Stimulated activated CD4-positive, alpha-beta T cell treated with anti-CD3 and anti-CD28 coated beads, Interleukin-12 subunit alpha, Interleukin-12 subunit beta, amount 100 ng/mL, for 4 hours (primary cell): ENCODE measurements around the gene TRIM15.
"Not testable (repeated sequence)": the region's sequence is repeated elsewhere in the genome, so short reads cannot be mapped to it uniquely, and the experiment has no call there.

Source experiments
- DNase-seq: peaks from one replicate; pipeline ENCODE4 v3.0.0-alpha.2; 2020

Gene TRIM15

DNA sequence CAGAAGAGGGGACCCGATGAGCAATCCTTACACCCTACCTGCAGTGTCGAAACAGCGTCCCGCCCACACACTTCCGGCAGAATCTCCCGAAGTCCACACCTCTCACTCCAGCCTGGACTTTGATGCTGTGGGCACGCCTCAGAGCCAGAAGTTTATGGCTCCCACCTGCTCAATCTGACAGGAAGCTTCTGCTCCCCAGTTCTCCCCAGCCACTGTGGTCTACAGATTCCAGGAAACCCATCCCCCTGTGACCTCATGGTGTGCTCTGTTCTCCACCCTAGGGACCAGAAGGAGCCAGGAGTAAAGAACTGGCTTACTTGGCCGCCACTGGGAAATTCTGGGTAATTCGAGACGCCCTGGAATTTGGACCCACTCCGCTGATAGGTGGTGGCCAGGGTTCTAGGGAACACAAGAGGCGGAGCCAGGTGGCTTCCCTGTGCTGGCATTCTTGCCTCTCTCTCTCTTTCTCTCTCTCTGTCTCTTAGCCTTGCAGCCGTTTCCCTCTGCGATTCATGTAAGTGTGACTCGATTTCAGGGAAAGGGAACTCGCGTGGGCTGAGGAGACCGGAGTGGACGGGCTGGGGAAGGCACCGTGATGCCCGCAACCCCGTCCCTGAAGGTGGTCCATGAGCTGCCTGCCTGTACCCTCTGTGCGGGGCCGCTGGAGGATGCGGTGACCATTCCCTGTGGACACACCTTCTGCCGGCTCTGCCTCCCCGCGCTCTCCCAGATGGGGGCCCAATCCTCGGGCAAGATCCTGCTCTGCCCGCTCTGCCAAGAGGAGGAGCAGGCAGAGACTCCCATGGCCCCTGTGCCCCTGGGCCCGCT is at the start of gene TRIM15:
TSS of gene TRIM15 (plus strand) at position 457 of the 828 bp plus-strand sequence. CDS start at position 596, 139 bp downstream.
- DNase-seq: peak; percentile 49

DNA sequence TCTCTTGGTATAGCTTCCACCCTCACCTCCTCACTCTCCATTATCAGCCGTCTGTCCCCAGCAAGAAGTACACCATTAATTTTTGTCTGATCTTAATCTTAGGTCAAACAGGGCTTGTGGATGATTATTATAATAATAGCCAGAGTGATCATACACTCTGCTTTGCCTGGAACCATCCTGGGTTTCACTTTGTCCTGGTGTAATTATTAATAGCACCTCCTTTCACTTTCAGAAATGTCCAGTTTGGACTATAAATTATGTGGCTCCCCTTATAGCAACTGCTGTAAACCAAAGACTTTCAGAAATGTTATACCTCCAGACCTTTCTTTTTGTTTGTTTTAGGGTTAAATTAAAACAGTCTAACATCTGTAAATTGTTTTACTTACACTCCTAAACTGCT is 49.5 kb upstream of the TRIM15 start:
- no peak for DNase-seq

- no peak for DNase-seq
These were observed 46.6 kb upstream of the TRIM15 start for GRCh38 chr6:30116724-30117123.

- not testable (repeated sequence) for DNase-seq
These were observed 44.7 kb upstream of the TRIM15 start for GRCh38 chr6:30118691-30119090.

DNA sequence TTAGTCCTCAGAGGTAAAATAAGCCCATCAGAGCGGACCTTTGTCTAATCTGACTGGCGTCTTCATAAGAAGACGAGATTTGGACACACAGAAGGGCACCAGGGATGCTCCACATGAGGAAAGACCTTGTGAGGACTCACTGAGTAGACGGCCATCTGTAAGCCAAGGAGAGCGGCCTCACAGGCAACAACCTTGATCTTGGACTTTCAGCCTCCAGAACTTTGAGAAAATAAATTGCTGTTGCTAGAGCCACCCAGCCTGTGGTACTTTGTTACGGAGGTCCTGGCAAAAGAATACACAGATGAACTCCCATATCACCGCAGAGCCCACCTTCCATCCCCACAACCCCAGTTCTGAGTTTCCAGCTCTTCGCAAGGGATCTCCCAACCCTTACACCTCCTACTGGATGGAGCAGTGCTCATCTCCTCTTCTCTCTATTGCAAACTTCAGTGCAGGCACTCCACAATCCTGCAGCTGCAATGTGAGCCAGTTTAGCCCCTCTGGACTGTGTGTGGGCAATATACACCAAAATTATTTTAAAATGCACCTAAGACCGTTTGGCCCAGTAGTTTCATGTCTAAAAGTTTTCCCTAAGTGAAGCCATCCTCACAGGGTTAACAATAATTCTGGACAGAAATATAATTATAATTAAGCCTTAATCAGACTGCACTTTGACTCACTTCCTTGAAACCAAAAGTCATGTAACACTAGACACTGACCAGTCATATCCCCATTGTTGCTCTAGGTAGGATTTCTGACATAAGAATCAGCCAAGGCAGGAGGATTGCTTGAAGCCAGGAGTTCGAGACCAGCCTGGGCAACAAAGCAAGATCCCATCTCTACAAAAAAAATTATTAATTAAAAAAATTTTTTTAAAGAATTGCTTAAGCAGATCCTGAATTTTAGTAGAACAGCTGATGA is 41.6 kb upstream of the TRIM15 start:
- DNase-seq: no peak

- DNase-seq: no peak
These were observed 40.8 kb upstream of the TRIM15 start for GRCh38 chr6:30122515-30122914.

- no peak for DNase-seq
These were observed 35.9 kb upstream of the TRIM15 start for GRCh38 chr6:30127238-30128093.

GRCh38 chr6:30129265-30130178 is 33.8 kb upstream of the TRIM15 start:
- DNase-seq: no peak

- no peak for DNase-seq
These were observed 33.1 kb upstream of the TRIM15 start for GRCh38 chr6:30130179-30130679.

GRCh38 chr6:30130887-30131862 is 32.2 kb upstream of the TRIM15 start:
- peak; percentile 45 for DNase-seq

DNA sequence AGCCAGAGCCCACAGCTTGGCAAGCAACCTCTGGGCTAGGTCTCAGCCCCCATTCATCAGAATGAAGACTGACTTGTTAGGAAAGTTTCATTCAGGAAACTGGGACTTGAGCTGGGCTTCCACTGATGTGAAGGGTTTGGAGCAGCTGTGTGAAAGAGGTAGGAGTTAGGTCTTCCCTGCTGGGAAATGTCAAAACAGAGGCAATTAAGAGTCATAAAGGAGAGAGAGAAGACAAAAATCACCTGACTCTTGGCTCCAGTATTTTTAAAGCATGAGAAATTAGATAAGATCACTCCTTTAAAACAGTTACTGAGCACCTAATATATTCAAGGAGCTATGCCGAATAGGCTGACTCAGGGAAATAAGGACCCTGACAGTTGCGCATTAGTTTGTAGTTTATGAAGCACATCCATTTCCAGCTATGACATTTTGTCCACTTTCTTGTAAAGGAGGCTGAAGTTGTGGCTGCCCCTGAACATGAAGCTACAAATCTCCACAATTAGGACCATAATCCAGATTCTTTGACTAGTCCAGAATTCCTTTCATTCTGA is 31.3 kb upstream of the TRIM15 start:
- DNase-seq: no peak

- no peak for DNase-seq
These were observed 28.2 kb upstream of the TRIM15 start for GRCh38 chr6:30135147-30135546.

DNA sequence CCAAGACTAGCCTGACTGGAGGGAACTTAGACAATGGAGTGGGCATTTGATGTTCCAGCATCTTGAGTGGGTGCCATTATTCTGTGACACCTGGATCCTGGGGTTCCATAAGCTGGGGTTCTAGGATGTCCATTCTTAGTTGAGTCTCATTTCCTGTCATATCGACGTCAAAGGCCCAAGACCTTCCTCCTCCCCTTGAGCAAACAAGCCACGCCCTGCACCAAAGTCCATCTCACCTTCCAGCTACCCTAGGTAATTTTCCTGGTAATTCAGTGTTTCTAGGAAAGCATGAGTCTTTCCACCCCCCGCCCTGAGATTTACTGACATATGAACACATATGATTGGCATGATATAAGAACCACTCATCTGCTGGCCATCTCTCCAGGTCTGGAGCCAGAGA is 27.6 kb upstream of the TRIM15 start, which contains the start of gene TRIM40:
TSS of gene TRIM40 (plus strand) at position 384 of the 400 bp plus-strand sequence. CDS start 897 bp downstream, outside the sequence.
- DNase-seq: no peak

DNA sequence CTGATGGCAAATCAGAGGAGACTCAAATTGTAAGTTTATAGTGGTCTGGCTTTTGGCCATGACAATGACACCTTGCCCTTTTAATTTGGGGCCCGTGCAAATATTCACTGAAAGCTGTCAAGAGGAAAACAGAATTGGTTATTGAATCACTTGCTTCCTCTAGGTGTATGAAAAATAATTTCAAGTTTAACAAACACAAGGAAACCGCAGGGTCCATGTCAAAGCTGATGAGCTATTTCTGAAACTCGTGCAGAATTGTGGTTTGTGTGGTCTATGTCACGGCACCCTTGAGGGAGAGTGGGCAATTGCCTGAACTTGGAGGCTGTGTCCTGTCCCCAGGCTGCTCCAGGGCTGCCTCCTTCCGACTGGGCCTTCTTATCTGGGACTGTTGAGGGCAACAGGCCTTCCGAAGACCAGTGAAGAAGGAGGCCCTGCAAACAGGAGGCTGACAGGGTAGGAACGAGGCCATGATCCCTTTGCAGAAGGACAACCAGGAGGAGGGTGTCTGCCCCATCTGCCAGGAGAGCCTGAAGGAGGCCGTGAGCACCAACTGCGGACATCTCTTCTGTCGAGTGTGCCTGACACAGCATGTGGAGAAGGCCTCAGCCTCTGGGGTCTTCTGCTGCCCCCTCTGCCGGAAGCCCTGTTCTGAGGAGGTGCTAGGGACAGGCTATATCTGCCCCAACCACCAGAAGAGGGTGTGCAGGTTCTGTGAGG is 26.6 kb upstream of the TRIM15 start:
- DNase-seq: no peak

DNA sequence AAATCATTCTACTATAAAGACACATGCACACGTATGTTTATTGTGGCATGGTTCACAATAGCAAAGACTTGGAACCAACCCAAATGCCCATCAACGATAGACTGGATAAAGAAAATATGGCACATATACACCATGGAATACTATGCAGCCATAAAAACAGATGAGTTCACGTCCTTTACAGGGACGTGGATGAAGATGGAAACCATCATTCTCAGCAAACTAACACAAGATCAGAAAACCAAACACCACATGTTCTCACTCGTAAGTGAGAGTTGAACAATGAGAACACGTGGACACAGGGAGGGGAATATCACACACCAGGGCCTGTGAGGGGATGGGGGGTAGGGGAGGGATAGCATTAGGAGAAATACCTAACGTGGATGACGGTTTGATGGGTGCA is 23.1 kb upstream of the TRIM15 start:
- DNase-seq: not testable (repeated sequence)

- DNase-seq: no peak
These were observed 20.7 kb upstream of the TRIM15 start for GRCh38 chr6:30142665-30143064.

GRCh38 chr6:30143780-30144179 is 19.6 kb upstream of the TRIM15 start:
- DNase-seq: no peak

DNA sequence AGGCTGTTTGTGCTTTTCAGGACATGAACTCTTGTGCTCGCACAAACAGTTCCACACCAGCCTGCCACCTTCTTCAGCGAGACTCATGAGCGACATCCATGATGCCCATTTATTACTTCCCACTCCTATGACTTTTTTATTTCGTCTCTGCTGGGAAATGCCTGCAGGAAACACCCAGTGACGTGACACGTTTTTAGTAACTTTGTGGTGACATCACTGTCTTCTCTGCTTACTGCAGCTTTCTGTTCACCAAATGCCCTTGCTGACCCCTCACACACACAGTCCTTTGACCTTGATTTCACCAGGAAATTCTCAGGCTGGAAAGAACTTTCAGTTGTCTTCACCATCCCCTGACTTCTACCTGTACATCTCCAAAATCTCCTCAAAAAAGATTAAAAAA is 18.5 kb upstream of the TRIM15 start:
- no peak for DNase-seq

GRCh38 chr6:30145818-30146217 is 17.5 kb upstream of the TRIM15 start:
- no peak for DNase-seq
